K562 (cell line): ENCODE data around the gene NEU3. TPM values are rescaled to one million over a fixed set of nuclear protein-coding genes. Genes with fewer than 3 reads are reported as not detected.

Experiments
- ATF4 ChIP-seq: fragments of 450-650 bp; formaldehyde crosslinking; IDR thresholded peaks from 2 replicates; pipeline ENCODE4 v1.4.0; 2022; ENCODE audit warnings: mild to moderate bottlenecking, moderate library complexity
- COPS2 ChIP-seq: fragments of 450-650 bp; conservative IDR thresholded peaks from 2 replicates; pipeline ENCODE4 v1.6.1; 2016; ENCODE audit warnings: mild to moderate bottlenecking, moderate library complexity
- GTF3C2 ChIP-seq: IDR thresholded peaks from 3 replicates; pipeline ENCODE4 v1.6.1; 2011; ENCODE audit warnings: borderline replicate concordance, mild to moderate bottlenecking, moderate library complexity; ENCODE audit not compliant: insufficient read length; ENCODE audit errors: extremely low read depth
- KAT2B ChIP-seq: IDR thresholded peaks from one replicate; pipeline ENCODE4 v1.6.1; 2012; ENCODE audit warnings: low read depth, mild to moderate bottlenecking, control low read depth, inconsistent platforms, low read length, moderate library complexity
- MEF2A ChIP-seq: IDR thresholded peaks from 2 replicates; pipeline ENCODE4 v1.6.1; 2011; ENCODE audit warnings: low read depth, mild to moderate bottlenecking, low read length, moderate library complexity; ENCODE audit not compliant: control insufficient read depth
- NFXL1 ChIP-seq: fragments of 450-650 bp; formaldehyde crosslinking; IDR thresholded peaks from 2 replicates; pipeline ENCODE4 v1.4.0; 2021; ENCODE audit warnings: mild to moderate bottlenecking
- POLR2B ChIP-seq: fragments of 450-650 bp; IDR thresholded peaks from 2 replicates; pipeline ENCODE4 v1.6.1; 2018; ENCODE audit warnings: low read depth; ENCODE audit not compliant: partially characterized antibody
- PPARD ChIP-seq: fragments of 250-450 bp; sonication (Bioruptor Pico); IDR thresholded peaks from 2 replicates; pipeline ENCODE4 v1.8.0; 2022; ENCODE audit warnings: inconsistent platforms, mild to moderate bottlenecking, moderate library complexity
- RBM14 ChIP-seq: fragments of 200-400 bp; formaldehyde crosslinking; IDR thresholded peaks from 2 replicates; pipeline ENCODE4 v1.6.1; 2018; ENCODE audit warnings: low read depth, mild to moderate bottlenecking, low read length, moderate library complexity, borderline replicate concordance; ENCODE audit not compliant: insufficient read depth
- RFX5 ChIP-seq: IDR thresholded peaks from 2 replicates; pipeline ENCODE4 v1.6.1; 2011; ENCODE audit warnings: low read depth, mild to moderate bottlenecking, improper control_type of control experiment, low read length
- SUPT5H ChIP-seq: fragments of 450-650 bp; IDR thresholded peaks from 2 replicates; pipeline ENCODE4 v1.6.1; 2016
- TBP ChIP-seq: optimal IDR thresholded peaks from 2 replicates; pipeline ENCODE3; 2011; ENCODE audit warnings: low read depth, low read length, improper control_type of control experiment
- TCF3 ChIP-seq: sonication (generic); formaldehyde crosslinking; IDR thresholded peaks from 2 replicates; pipeline ENCODE4 v1.4.0; 2020; ENCODE audit warnings: mild to moderate bottlenecking, missing genetic modification reagents
- ZNF282 ChIP-seq: sonication (generic); formaldehyde crosslinking; IDR thresholded peaks from 2 replicates; pipeline ENCODE4 v1.8.1; 2023; ENCODE audit warnings: missing genetic modification reagents
- ZNF511 ChIP-seq: sonication (generic); formaldehyde crosslinking; IDR thresholded peaks from 2 replicates; pipeline ENCODE4 v1.8.0; 2022; ENCODE audit warnings: mild to moderate bottlenecking, missing genetic modification reagents
- polyA plus RNA-seq, 8 experiments: library from polyadenylated mRNA; depleted of rRNA in 4 of 8; stranded (reverse) in 5 of 8; unstranded in 3 of 8; fragments of >200 nt; fragmentation: Nextera tagmentation in 2 of 8; fragmentation: Illumina TruSeq in 1 of 8; extraction: Ambion mirVana in 2 of 8; extraction: Trizol in 1 of 8; gene quantifications; 2 replicates each; pipeline versions ENCODE4 v1.2.1 to v1.2.3, GENCODE V29; 2011 to 2014; ENCODE audit warnings: inconsistent platforms in 1 of 8, missing spikeins in 1 of 8
- total RNA-seq, 7 experiments: library from RNA; depleted of rRNA in 6 of 7; stranded (reverse); fragments of >200 nt in 6 of 7; fragmentation: Illumina TruSeq in 2 of 7; extraction: Trizol in 2 of 7; gene quantifications; 2 replicates each; pipeline versions ENCODE4 v1.2.1 to v1.2.3, GENCODE V29; 2011 to 2021; ENCODE audit warnings: low replicate concordance in 1 of 7
- TF ChIP-seq, protein P1 (sequence below): sonication (generic); formaldehyde crosslinking; IDR thresholded peaks from 2 replicates; pipeline ENCODE4 v1.8.1; 2023; ENCODE audit warnings: mild to moderate bottlenecking, missing genetic modification reagents
- TF ChIP-seq, protein P2 (sequence below): sonication (generic); formaldehyde crosslinking; IDR thresholded peaks from 2 replicates; pipeline ENCODE4 v1.8.0; 2022; ENCODE audit warnings: mild to moderate bottlenecking, missing genetic modification reagents

The NEU3 gene
- total and polyA plus RNA-seq, 9 of the 15 experiments (the other 6 are each of a cell fraction or from before 2014, with no cell fraction given): 6.2 to 41.3 (median 31.1) TPM

- no peak for TF ChIP-seq GTF3C2
- no peak for TF ChIP-seq NFXL1 (CRISPR knock-in tag)
- no peak for TF ChIP-seq COPS2
- peak; percentile 88 for TF ChIP-seq SUPT5H
- TF ChIP-seq RFX5: no peak
- no peak for TF ChIP-seq TCF3 (CRISPR knock-in tag)
- TF ChIP-seq ZNF511 (CRISPR knock-in tag): no peak; the same call in 1 of the 2 replicates
- peak; percentile 92 for TF ChIP-seq TBP
- TF ChIP-seq RBM14: no peak
- no peak for TF ChIP-seq ZNF282
- TF ChIP-seq, protein P1, sequence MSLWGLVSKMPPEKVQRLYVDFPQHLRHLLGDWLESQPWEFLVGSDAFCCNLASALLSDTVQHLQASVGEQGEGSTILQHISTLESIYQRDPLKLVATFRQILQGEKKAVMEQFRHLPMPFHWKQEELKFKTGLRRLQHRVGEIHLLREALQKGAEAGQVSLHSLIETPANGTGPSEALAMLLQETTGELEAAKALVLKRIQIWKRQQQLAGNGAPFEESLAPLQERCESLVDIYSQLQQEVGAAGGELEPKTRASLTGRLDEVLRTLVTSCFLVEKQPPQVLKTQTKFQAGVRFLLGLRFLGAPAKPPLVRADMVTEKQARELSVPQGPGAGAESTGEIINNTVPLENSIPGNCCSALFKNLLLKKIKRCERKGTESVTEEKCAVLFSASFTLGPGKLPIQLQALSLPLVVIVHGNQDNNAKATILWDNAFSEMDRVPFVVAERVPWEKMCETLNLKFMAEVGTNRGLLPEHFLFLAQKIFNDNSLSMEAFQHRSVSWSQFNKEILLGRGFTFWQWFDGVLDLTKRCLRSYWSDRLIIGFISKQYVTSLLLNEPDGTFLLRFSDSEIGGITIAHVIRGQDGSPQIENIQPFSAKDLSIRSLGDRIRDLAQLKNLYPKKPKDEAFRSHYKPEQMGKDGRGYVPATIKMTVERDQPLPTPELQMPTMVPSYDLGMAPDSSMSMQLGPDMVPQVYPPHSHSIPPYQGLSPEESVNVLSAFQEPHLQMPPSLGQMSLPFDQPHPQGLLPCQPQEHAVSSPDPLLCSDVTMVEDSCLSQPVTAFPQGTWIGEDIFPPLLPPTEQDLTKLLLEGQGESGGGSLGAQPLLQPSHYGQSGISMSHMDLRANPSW (CRISPR knock-in tag): no peak
- no peak for TF ChIP-seq MEF2A
- TF ChIP-seq, protein P2, sequence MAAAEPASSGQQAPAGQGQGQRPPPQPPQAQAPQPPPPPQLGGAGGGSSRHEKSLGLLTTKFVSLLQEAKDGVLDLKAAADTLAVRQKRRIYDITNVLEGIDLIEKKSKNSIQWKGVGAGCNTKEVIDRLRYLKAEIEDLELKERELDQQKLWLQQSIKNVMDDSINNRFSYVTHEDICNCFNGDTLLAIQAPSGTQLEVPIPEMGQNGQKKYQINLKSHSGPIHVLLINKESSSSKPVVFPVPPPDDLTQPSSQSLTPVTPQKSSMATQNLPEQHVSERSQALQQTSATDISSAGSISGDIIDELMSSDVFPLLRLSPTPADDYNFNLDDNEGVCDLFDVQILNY (CRISPR knock-in tag): no peak
- TF ChIP-seq KAT2B: no peak
- TF ChIP-seq ATF4 (CRISPR knock-in tag): no peak
- no peak for TF ChIP-seq PPARD
- peak; percentile 88 for TF ChIP-seq POLR2B
These were observed at the start of gene NEU3 (continued) for GRCh38 chr11:74988541-74989259.
